ENCODE data around the gene C19orf38.
"Not testable (repeated sequence)": the region's sequence is repeated elsewhere in the genome, so short reads cannot be mapped to it uniquely, and the experiment has no call there.

Gene C19orf38

DNA sequence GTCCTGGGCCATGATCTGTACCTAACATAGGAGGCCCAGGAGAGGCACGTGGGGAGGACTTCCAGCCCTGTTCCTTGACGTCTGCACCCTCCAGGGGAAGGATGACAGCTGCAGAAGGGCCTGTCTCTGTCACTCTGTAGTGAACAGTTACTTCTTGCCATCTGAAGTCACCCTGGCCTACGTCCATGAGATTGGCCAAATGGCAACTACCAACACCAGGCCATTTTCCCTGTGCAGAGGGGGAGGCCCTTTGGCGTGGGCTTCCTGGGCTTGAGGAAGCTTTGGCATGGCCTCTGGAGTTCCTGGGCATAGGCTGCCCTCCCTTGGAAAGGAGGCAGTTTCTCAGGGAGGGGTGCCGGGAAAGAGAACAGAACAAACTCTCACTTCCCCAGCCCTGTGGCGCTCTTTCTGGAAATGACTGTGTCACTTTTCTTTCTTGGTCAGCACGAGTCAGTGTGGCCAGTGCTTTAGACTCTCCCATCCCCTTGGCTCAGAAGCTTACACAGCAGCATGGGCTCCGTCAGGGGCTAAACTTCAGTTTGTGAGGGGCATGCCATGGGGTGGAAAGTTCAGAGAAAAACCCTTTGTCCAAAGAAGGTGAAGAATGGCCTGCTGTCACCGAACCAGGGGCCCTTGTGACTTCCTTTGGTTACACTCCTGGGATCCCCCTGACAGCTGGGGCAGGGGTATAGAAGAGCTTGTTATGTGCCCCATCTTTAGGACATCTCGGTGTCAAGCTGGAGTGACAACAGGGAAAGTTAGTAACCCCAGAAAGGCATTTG lies 28.4 kb downstream of the C19orf38 start:
- DNase-seq (ENCODE audit: low spot score): no peak

- DNase-seq (ENCODE audit: low spot score): not testable (repeated sequence)
Observed at GRCh38 chr19:10877608-10878007, 29.4 kb downstream of the C19orf38 start.

DNA sequence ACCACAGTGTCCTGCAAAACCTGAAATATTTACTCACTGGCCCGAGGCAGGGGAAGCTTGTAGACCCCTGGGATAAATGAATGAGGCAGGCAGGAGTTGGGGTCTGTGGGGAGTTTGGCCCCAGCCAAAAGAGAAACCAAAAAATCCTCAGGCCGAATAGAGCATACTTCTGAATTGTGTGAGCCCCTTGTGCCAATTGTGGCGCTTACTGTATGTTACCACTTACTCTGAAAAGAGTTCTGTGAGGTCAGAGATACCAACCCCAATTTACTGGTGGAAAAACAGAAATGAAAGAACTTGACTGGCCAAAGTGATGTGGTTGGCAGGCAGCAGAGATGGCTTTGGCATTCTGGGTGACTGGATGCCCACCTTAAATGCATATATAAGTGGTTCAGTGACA lies 30.0 kb downstream of the C19orf38 start:
- no peak for DNase-seq (ENCODE audit: low spot score)

- DNase-seq (ENCODE audit: low spot score): no peak
Observed at GRCh38 chr19:10881403-10882107, 33.3 kb downstream of the C19orf38 start.

DNA sequence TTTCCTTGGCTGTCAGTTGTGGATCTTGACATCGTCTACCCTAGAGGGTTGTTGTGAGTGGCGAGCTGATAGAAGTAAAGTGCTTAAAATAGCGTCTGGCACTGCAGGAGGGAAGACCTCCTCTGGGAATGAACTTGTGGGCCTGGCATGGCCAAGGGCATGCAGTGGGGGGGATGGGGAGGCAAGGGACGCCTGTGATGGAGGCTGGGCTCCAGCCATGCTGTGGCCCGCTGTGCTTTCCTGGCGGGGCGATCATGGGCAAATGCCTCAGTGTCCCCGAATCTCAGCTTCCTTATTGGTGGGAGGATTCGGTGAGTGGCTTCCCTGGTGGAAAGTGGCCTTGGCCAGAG lies 33.9 kb downstream of the C19orf38 start:
- DNase-seq (ENCODE audit: low spot score): no peak

- DNase-seq (ENCODE audit: low spot score): no peak
Observed at GRCh38 chr19:10884274-10884673, 36.1 kb downstream of the C19orf38 start.

DNA sequence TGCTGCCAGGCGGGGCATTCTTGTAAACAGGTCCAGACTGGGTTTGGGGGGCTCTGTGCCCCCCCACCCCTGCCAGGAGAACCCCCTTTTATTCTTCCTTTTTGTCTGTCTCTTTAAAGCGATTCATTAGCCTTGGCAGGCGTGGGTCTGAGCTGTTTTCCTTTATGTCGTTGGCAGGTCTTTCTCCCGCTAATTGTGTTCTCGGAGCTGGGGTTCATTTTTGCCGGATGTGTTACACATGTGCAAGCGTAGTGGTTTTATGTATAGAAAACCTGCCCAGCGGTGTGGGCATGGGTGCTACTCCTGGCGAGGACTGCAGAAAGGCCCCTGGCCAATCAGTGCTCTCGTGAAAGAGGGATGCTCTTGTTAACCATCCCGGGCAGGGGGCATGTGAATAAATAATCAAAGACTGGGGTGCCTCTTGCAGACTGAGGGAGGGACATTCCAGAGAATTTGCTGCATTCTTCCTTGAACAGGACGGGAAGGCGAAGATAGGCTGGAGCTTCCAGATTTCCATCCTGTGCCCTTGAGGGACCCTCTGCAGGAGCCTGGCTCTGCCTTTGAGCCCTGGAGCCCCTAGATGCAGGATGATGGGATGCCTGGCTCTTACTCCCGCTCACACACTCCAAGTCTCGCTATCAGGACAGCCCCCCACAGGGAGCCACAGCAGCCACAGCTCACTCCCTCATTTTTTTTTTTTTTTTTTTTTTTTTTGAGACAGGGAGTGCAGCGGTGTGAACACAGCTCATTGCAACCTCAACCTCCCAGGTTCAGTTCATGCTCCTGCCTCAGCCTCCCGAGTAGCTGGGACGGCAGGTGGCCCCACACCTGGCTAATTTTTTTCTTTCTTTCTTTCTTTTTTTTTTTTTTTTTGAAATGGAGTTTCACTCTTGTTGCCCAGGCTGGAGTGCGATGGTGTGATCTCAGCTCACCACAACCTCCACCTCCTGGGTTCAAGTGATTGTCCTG lies 37.3 kb downstream of the C19orf38 start:
- DNase-seq (ENCODE audit: low spot score): no peak

- no peak for DNase-seq (ENCODE audit: low spot score)
Observed at GRCh38 chr19:10887616-10888367, 39.6 kb downstream of the C19orf38 start.

GRCh38 chr19:10888421-10888866 lies 40.2 kb downstream of the C19orf38 start:
- DNase-seq (ENCODE audit: low spot score): no peak

GRCh38 chr19:10889880-10890279 lies 41.7 kb downstream of the C19orf38 start:
- no peak for DNase-seq (ENCODE audit: low spot score)

DNA sequence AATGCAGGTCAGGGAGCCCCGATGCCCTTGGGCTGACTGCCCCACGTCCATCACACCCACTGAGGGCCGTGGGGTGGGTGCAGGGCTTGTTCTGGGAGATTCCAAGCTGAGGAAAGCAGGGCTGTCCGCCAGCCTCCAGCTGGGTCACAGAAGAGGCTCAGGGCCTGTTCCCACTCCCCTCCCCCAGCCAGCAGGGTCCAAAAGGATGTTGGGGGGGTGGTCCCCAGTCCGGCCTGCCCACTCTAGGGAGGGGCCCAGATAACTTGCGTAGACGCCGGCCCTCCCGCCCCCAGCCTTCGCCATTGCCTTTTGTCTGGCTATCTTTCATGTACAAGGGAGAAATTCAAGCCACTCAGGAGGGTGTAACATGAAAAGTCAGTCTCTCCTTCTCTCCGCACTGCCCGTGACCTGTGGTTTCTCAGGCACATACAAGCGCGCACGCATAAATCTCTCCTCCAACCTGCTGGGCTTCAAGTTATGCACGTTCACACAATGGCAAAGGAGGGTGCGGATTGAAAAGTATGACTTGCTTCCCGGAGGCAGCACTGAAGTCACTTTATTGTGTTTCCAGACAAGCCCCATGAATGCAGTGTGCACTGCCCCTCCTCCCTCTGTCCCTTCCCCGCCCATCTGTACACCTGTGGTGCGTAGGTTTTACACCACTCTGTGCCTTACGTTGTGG lies 43.3 kb downstream of the C19orf38 start:
- no peak for DNase-seq (ENCODE audit: low spot score)

DNA sequence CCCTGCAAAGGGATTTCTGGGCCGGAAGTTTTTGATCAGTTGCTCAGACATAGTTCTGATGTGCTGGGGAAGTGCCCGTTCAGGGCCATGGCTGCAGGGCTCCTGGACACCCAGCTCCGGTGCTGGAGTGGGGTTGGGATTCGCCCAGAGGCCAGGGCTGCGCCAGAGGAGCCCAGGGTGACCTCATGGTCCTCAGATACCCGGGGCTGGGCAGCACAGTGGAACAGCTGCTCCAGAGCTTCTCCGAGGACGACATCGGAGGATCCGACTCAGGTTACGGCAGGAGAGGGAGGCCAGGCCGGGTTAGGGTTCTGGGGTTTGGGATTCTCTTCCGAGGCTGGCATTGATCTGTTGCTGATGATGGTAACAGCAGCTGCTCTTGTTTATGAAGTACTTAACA lies 44.0 kb downstream of the C19orf38 start:
- no peak for DNase-seq (ENCODE audit: low spot score)

- DNase-seq (ENCODE audit: low spot score): no peak
Observed at GRCh38 chr19:10894911-10895213, 46.6 kb downstream of the C19orf38 start.

DNA sequence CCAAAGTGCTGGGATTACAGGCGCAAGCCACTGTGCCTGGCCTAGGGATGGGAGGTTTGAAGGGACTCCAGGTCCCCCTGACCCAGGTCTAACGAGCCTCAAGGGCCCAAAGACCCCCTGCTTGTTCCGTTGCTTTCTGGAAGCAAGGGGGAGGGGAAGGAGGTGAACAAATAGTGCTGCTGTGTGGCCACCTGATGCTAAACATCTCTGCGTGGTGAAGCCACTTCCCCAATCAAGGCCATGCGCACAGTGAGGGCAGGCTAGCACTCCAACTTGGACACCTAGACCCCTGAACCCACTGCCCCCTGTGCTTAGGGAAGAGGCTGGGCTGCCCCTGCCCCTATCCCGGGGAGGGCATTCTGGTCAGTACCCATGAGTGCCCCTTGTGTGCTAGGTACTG lies 47.1 kb downstream of the C19orf38 start:
- no peak for DNase-seq (ENCODE audit: low spot score)

DNA sequence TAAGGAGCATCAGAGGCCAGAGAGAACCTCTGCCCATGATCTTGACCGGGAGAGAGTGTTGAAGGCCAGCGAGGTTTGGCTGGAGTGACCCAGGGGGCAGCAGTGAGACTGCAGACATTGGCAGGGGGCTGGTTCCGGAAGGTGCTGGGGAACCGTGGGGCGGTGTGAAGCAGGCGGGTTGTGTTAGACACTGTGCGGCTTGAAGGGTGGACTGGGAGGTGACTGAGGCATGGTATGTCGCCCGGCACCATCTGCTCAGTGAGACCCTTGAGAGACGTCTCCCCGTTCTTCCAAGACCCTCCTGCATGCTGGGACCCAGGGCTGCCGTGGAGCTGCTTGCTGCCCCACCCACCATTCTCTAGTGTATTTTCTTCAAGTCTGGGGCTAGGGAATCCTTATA lies 47.7 kb downstream of the C19orf38 start:
- DNase-seq (ENCODE audit: low spot score): no peak

DNA sequence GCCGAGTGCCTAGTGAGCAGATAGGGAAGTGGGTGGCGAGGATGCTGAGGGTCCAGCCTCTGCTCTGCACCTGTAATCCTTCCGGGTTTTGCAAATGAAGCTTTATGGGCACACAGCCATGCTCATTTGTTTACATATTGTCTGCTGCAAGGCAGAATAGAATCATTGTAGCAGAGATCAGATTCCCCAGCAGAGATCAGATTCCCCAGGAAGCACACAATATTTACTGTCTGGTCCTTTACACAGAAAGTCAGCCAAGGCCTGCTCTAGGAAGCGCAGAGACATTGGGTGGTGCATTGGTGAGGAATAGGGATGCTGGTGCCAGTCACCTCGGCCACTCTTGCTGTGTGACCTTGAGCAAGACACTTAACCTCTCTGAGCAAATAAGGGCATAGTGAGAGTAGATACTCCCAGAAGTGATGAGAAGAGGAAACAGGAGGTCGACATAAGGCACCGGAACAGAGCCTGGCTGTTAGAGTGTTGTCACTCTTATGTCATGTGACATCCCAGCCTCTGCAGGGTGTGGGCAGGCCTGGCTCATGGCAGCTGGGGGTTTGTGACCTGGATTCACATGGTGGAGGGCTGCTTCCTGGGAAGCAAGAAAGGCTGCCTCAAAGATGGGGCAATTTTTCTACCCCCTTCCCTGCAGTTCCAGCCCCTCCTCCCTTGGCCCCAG lies 48.8 kb downstream of the C19orf38 start:
- peak; percentile 59 for DNase-seq (ENCODE audit: low spot score)

DNA sequence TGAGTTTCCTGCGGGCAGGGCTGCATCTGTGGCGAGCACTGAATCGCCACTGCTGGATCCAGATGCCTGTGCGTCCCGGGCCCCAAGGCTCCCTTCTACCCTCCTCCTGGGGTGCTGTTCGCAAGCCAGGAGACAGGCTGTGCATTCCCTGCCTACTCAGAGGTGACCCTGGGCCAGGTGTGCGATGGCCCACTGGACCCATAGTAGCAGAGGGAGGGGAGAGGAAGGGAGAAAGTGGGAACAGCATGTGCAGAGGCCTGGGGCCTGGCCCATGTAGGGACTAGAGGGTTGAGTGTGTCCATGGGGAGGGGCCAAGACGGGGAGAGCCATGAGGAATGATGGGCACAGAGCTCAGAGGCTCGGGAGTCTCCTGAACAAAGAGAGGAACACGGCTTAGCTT lies 50.4 kb downstream of the C19orf38 start:
- no peak for DNase-seq (ENCODE audit: low spot score)

- DNase-seq (ENCODE audit: low spot score): peak; percentile 79
Observed at GRCh38 chr19:10899151-10899653, 51.0 kb downstream of the C19orf38 start.

DNA sequence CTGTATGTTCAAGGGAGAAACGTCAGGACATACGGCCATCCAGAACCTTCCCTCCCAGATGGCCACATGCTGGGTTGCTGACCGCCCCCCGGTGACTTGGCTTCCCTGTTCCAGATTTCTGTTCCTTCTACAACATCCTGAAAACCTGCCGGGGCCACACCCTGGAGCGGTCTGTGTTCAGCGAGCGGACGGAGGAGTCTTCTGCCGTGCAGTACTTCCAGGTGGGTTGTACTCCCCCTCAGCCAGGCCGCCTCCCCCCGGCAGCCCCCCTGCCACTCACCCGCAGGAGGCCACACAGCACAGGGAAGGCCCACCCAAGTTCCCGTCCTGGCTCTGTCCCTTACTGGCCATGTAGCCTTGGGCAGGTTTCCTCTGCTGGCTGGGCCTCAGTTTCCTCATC lies 59.7 kb downstream of the C19orf38 start:
- no peak for DNase-seq (ENCODE audit: low spot score)

DNA sequence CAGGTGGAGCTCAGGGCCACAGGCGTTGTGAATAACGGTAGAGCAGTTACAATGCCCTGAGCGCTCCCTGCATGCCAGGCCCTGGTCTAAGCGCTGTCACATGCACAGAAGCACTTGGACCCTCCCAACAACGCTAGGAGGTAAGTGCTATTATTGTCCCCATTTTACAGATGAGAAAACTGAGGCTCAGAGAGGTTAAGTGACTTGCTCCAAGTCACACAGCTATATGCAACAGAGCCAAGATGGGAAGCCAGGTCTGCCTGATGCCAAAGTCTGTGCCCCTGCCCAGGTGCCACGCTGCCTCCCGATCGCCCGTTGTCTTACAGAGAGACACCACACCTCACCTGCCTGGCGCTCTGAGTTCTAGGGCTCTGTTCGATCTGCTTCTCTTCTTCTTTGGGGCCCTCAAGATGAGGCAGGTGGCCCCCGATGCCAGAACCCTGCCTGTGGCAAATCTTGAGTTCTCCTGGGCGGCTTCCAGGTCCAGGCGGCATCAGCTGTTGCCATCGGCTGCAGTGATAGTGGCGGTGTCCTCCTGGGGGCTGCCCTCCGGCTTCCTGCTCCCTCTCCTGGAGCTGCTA lies 60.3 kb downstream of the C19orf38 start:
- DNase-seq (ENCODE audit: low spot score): no peak

All from cerebellar cortex (tissue), 1 donor.